Psoas muscle (tissue), 8 donors: ENCODE data around the gene FAM163B. TPM values are rescaled to one million over a fixed set of nuclear protein-coding genes. Genes with fewer than 3 reads are reported as not detected.

Experiments used
- ATAC-seq, 4 donors: fragments of 200-7000 bp; cut with Tn5 transposase; one replicate each; pipeline ENCODE4 v1.9.1; 2020; ENCODE audit warnings: moderate library complexity in 3 of 4, mild to moderate bottlenecking in 2 of 4
- DNase-seq, 2 donors: peaks; one replicate each; pipeline ENCODE4 v3.0.0-alpha.2; 2020
- H3K27ac ChIP-seq: fragments of 200-600 bp; one replicate; pipeline ENCODE4 v1.8.0; 2022
- H3K27me3 ChIP-seq, 3 donors: fragments of 200-600 bp in 1 of 3; one replicate each; pipeline versions ENCODE4 v1.6.1 to v1.8.0; 2013 to 2022; ENCODE audit warnings: low read length in 2 of 3, mild to moderate bottlenecking in 2 of 3, moderate library complexity in 1 of 3; ENCODE audit not compliant: insufficient read depth in 3 of 3
- H3K36me3 ChIP-seq, 2 donors: fragments of 200-600 bp in 1 of 2; one replicate each; pipeline versions ENCODE4 v1.6.1 to v1.8.0; 2013 to 2022; ENCODE audit warnings: low read depth in 1 of 2, mild to moderate bottlenecking in 1 of 2, moderate library complexity in 1 of 2; ENCODE audit not compliant: insufficient read depth in 1 of 2
- H3K4me1 ChIP-seq: fragments of 200-600 bp; one replicate; pipeline ENCODE4 v1.8.0; 2022
- H3K4me3 ChIP-seq: fragments of 200-600 bp; one replicate; pipeline ENCODE4 v1.8.0; 2022; ENCODE audit warnings: mild to moderate bottlenecking
- H3K9me3 ChIP-seq: fragments of 200-600 bp; one replicate; pipeline ENCODE4 v1.8.0; 2022
- CTCF ChIP-seq: fragments of 200-600 bp; IDR thresholded peaks from one replicate; pipeline ENCODE4 v1.8.0; 2022; ENCODE audit warnings: antibody characterized with exemption
- WGBS, 3 donors: extraction: QIAGEN DNeasy Blood & Tissue Kit; methylation state at CpG; one replicate each; pipeline versions ENCODE4 v1.1.6 to v1.1.7; 2013; 5-methylcytosine and 5-hydroxymethylcytosine counted together
- intact Hi-C, 2 donors: fragments of 100-400 bp; cut with DNase I; formaldehyde crosslinking; loops; one replicate each; pipeline versions ENCODE4 v1.11.0 to v1.14.2; 2022
- polyA plus RNA-seq, 3 donors: library from polyadenylated mRNA; stranded (reverse); fragments of 200-250 nt; gene quantifications; one replicate each; pipeline ENCODE4 v1.2.3, GENCODE V29; 2013
- total RNA-seq, 4 donors: library from RNA; stranded (reverse); fragmentation: NEBNext Ultra II Directional in 2 of 4; extraction: Animal tissue kit (Norgen Biotek cat#: 25700) in 2 of 4; gene quantifications; one replicate each; pipeline versions ENCODE4 v1.2.1 to v1.2.4, GENCODE V29; 2021 to 2023
- donor health status: healthy with polysubstance abuse.
- donor health status: DM: no; HTN: no; CAD: no; lungs with moderate emphysema.
- donor health status: Bipolar disorder and iron deficiency.
- donor health status: healthy.
- donor health status: DM: yes; HTN: yes; CAD: no.
- donor health status: DM: no; HTN: no; CAD: no.
- donor health status: DM: no; HTN: no; CAD: no.
- donor health status: DM: yes; HTN: yes; CAD: no.

The FAM163B gene
- total and polyA plus RNA-seq, 7 donors, result not detected

- no peak for ATAC-seq
- H3K36me3 ChIP-seq, result no peaks in the 10 kb centered on the region
- WGBS, 3 donors, result 88 to 92% (median 88%) methylated on average over 15 of the region's 15 CpGs
Observed at GRCh38 chr9:133547116-133547515, 62.1 kb downstream of the FAM163B start.

GRCh38 chr9:133546287-133546680 is 62.9 kb downstream of the FAM163B start:
- intact Hi-C loops, result no loop called here

More at GRCh38 chr9:133547116-133547515, 62.1 kb downstream of the FAM163B start:
- H3K4me1 ChIP-seq, result no peaks in the 10 kb centered on the region
- H3K27me3 ChIP-seq, result peaks cover 0 to 2% (median 0%) of the 10 kb centered on the region in 3 donors
- H3K4me3 ChIP-seq, result no peak overlapping the region
- no peak overlapping the region for H3K27ac ChIP-seq
- DNase-seq, result no peak
- intact Hi-C loops, result no loop called here
- no peaks in the 10 kb centered on the region for H3K9me3 ChIP-seq
- no peak for TF ChIP-seq CTCF

GRCh38 chr9:133545494-133546286 is 63.5 kb downstream of the FAM163B start:
- Histone ChIP-seq H3K27me3 (peaks cover 0 to 3% (median 0%) of the 10 kb centered on the region in 3 donors), H3K4me1 (no peaks in the 10 kb centered on the region), H3K4me3 (no peak overlapping the region), H3K9me3 (no peaks in the 10 kb centered on the region), H3K27ac (no peak overlapping the region), H3K36me3 (no peaks in the 10 kb centered on the region)
- WGBS, 3 donors, result 35 to 52% (median 36%) methylated on average over 25 of the region's 25 CpGs
- TF ChIP-seq CTCF, result no peak
- peak; percentile 50 to 66 for DNase-seq
- peak in 3 of 4 donors; percentile 24 to 73 (median 46) for ATAC-seq
- intact Hi-C loops, result no loop called here

More at GRCh38 chr9:133546287-133546680, 62.9 kb downstream of the FAM163B start:
- no peak for DNase-seq
- Histone ChIP-seq H3K4me1 (no peaks in the 10 kb centered on the region), H3K9me3 (no peaks in the 10 kb centered on the region), H3K36me3 (no peaks in the 10 kb centered on the region), H3K4me3 (no peak overlapping the region), H3K27me3 (peaks cover 0 to 3% (median 0%) of the 10 kb centered on the region in 3 donors), H3K27ac (no peak overlapping the region)
- 64 to 83% (median 73%) methylated on average over 7 to 8 of the region's 8 CpGs for WGBS, 3 donors
- ATAC-seq, result no peak
- no peak for TF ChIP-seq CTCF

- Histone ChIP-seq H3K27ac (no peak overlapping the region), H3K27me3 (peaks cover 0 to 13% (median 0%) of the 10 kb centered on the region in 3 donors), H3K36me3 (no peaks in the 10 kb centered on the region), H3K4me3 (no peak overlapping the region), H3K4me1 (peaks cover 3% of the 10 kb centered on the region), H3K9me3 (no peaks in the 10 kb centered on the region)
- no peak for ATAC-seq
- 83 to 88% (median 85%) methylated on average over 16 of the region's 16 CpGs for WGBS, 3 donors
- intact Hi-C loops, result no loop called here
- DNase-seq, result no peak
- no peak for TF ChIP-seq CTCF
Observed at GRCh38 chr9:133543772-133544467, 65.3 kb downstream of the FAM163B start.
